WERI-Rb-1 (cell line): Measurements from ENCODE around the gene OR51I2.

Experiments
- DNase-seq: peaks from one replicate; pipeline ENCODE4 v3.0.0-alpha.2; 2020
- H3K27ac ChIP-seq: fragments of 250-450 bp; sonication (Bioruptor Pico); 2 replicates; pipeline ENCODE4 v1.5.1; 2020; ENCODE audit warnings: mild to moderate bottlenecking, moderate library complexity
- H3K27me3 ChIP-seq: fragments of 250-450 bp; sonication (Bioruptor Pico); 2 replicates; pipeline ENCODE4 v1.5.1; 2021; ENCODE audit warnings: mild to moderate bottlenecking, low read depth, moderate library complexity; ENCODE audit not compliant: insufficient read depth, severe bottlenecking
- H3K36me3 ChIP-seq: fragments of 250-450 bp; sonication (Bioruptor Pico); 2 replicates; pipeline ENCODE4 v1.5.1; 2020; ENCODE audit warnings: mild to moderate bottlenecking, moderate library complexity
- H3K4me3 ChIP-seq: 2 replicates; pipeline ENCODE4 v1.5.1; 2011; ENCODE audit warnings: low read depth, mild to moderate bottlenecking, control low read depth, low read length
- H3K9me3 ChIP-seq: fragments of 250-450 bp; sonication (Bioruptor Pico); 2 replicates; pipeline ENCODE4 v1.5.1; 2021; ENCODE audit warnings: mild to moderate bottlenecking, moderate library complexity; ENCODE audit not compliant: severe bottlenecking
- TF ChIP-seq, protein P1 (sequence below): IDR thresholded peaks from 2 replicates; pipeline ENCODE4 v1.5.1; 2011; ENCODE audit warnings: low read depth, mild to moderate bottlenecking, control low read depth, inconsistent platforms, low read length

The OR51I2 gene

DNA sequence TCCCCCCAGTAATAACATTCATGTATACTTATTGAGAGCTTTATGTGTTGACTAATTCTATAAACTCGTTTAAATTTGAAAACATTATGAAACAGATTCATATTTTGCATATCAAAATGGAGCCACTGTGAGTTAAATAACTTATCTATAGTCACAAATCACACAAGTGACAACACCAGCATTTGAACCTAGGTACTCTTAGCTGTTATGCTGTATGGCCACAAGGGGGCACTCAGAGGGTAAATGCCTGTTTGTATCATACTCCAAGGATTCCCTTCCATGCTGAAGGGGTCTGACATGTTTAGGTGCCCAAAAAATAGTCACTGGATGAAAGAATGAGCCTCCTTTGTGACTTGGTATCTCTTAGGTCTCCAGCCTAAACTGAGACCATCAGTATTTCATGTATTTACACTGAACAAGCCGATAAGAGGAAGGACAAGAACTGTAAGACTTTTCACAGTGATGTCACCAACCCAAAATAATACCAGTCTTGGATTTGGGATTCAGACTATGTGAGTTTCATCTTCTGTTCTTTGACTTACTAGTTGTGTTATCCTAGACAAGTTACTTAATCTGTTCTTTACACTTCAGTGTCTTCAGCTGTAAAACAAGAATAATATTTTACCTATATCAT, 27.2 kb downstream of the OR51I2 start:
- TF ChIP-seq, protein P1, sequence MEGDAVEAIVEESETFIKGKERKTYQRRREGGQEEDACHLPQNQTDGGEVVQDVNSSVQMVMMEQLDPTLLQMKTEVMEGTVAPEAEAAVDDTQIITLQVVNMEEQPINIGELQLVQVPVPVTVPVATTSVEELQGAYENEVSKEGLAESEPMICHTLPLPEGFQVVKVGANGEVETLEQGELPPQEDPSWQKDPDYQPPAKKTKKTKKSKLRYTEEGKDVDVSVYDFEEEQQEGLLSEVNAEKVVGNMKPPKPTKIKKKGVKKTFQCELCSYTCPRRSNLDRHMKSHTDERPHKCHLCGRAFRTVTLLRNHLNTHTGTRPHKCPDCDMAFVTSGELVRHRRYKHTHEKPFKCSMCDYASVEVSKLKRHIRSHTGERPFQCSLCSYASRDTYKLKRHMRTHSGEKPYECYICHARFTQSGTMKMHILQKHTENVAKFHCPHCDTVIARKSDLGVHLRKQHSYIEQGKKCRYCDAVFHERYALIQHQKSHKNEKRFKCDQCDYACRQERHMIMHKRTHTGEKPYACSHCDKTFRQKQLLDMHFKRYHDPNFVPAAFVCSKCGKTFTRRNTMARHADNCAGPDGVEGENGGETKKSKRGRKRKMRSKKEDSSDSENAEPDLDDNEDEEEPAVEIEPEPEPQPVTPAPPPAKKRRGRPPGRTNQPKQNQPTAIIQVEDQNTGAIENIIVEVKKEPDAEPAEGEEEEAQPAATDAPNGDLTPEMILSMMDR, result peak; percentile 76
- Histone ChIP-seq H3K9me3 (no peaks in the 10 kb centered on the region), H3K27me3 (no peaks in the 10 kb centered on the region), H3K4me3 (no peak overlapping the region), H3K27ac (no peak overlapping the region), H3K36me3 (no peaks in the 10 kb centered on the region)
- peak; percentile 54 for DNase-seq

GRCh38 chr11:5486003-5486402, 36.9 kb downstream of the OR51I2 start:
- DNase-seq, result no peak
- no peaks in the 10 kb centered on the region for H3K9me3 ChIP-seq
- TF ChIP-seq, protein P1, result no peak
- no peaks in the 10 kb centered on the region for H3K27me3 ChIP-seq
- H3K36me3 ChIP-seq, result no peaks in the 10 kb centered on the region
- no peak overlapping the region for H3K27ac ChIP-seq
- H3K4me3 ChIP-seq, result no peak overlapping the region

DNA sequence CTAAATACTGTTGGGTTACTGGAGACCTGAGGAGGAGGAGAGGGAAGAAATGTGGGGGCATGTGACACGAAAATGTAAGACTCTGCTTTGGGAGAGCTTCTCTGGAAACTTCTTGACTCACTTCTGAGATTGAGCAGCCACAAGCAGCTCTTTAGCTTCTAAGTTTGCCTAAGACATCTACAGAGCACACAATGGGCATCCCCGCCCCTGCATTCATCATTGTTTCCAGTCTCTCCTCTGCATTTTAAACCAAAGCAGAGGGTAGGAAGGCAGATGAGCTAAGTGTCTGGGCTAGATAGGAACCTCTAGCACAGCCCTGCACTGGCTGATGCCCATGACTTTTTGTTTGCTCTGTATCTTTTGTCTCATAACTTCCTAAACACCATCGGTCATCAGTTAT, 37.3 kb downstream of the OR51I2 start:
- TF ChIP-seq, protein P1, result no peak
- H3K27me3 ChIP-seq, result no peaks in the 10 kb centered on the region
- DNase-seq, result no peak
- no peak overlapping the region for H3K27ac ChIP-seq
- no peaks in the 10 kb centered on the region for H3K36me3 ChIP-seq
- H3K4me3 ChIP-seq, result no peak overlapping the region
- H3K9me3 ChIP-seq, result no peaks in the 10 kb centered on the region

DNA sequence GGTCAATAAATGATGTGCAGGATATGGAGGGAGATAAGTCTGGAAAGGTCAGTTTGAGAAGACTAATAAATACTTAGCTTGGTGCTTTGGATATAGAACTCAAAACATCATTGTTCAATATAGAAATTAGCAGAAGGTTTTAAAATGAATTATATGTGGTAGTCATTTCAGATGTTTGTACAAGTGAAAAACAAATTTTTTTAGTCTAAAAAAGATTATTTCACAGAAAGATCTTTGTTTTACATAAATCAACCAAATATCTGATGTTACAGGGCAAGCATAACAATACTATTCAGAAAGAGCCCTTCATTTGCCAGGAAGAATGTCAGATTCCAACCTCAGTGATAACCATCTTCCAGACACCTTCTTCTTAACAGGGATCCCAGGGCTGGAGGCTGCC, 39.3 kb downstream of the OR51I2 start, which contains the start of gene OR52D1:
Gene OR52D1 (plus strand): TSS at position 301 of the 400 bp plus-strand sequence. CDS start 22 bp downstream, at position 323.
- no peak within 1 kb of the TSS for H3K27ac ChIP-seq

GRCh38 chr11:5488798-5489399, 39.8 kb downstream of the OR51I2 start:
- TF ChIP-seq, protein P1, result no peak
- H3K27ac ChIP-seq, result no peak overlapping the region
- H3K4me3 ChIP-seq, result no peak overlapping the region
- no peaks in the 10 kb centered on the region for H3K27me3 ChIP-seq
- DNase-seq, result no peak
- H3K9me3 ChIP-seq, result no peaks in the 10 kb centered on the region
- H3K36me3 ChIP-seq, result no peaks in the 10 kb centered on the region

More for the DNA sequence above, 39.3 kb downstream of the OR51I2 start, which contains the start of gene OR52D1:
- DNase-seq, result no peak
- Histone ChIP-seq H3K36me3 (no peaks in the 10 kb centered on the region), H3K9me3 (no peaks in the 10 kb centered on the region), H3K27me3 (no peaks in the 10 kb centered on the region), H3K4me3 (no peak within 1 kb of the TSS)
- TF ChIP-seq, protein P1, result no peak
